ENCODE results near the gene LRAT.
A peak's percentile ranks its signal among the peaks of the same experiment; 100 is the strongest.

DNA sequence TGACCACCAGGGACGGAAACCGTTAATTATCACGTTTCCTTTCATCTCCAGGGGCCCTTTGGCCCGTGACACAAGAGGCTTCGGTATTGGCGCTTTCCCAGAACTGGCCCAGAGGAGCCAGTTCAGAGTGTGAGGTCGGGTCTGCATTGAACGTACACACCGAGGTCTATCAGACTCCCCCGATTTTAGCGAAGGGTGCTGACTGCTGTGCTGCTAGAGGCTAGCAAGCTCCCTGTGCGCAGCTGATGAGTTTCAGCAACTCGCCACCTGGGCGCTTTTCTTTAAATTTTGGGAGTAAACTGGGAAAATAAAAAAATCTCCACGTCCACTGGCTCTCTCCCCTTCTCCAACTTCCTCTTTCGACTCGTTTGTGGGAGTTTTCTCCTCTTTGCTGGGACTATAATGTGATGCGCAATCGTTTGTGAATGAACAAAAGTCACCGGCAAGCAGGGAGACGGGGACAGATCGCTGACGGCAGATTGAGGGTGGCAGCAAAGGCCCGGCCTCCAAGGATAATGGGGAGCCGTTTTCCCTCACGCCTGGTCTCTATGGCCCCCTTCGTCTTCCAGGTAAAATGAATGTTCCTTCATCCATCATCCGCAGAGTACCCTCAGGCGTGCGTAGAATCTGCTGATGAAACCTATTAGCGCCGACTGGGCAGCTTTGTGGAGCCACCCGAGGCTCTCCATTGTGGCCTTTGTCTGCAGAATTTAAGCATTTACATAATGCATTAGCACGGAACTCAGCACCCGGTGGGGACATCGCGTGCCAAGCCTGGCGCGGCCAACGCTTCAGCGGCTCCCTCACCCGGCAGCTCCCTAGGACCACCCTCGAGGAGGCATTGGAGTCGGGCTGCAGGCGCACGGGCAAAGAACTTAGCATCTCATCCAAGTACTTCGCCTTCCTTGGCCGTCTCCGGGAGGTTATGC is 1.6 kb upstream of the LRAT start:
- TF ChIP-seq EZH2 (IDR thresholded peaks at IDR 0.05) (peak; percentile 75), CTCF (IDR thresholded peaks at IDR 0.05) (no peak), EZH2phosphoT487 (IDR thresholded peaks at IDR 0.05) (peak; percentile 66)

All from neural progenitor cell (in vitro differentiated cells).